SK-N-SH treated with all-trans-retinoic acid at 6 μM for 48 hours (cell line): ENCODE results near the gene AFF1.

Source experiments
- ATAC-seq: fragments of 200-7000 bp; cut with Tn5 transposase; 3 replicates; pipeline ENCODE4 v1.9.1; 2020; ENCODE audit warnings: mild to moderate bottlenecking, moderate library complexity
- ARNTL ChIP-seq: fragments of 450-650 bp; formaldehyde crosslinking; IDR thresholded peaks from 2 replicates; pipeline ENCODE4 v1.5.0; 2020; ENCODE audit warnings: low read depth, mild to moderate bottlenecking, moderate library complexity, borderline replicate concordance
- BACH2 ChIP-seq: fragments of 250-450 bp; sonication (Bioruptor Pico); IDR thresholded peaks from 2 replicates; pipeline ENCODE4 v1.9.0; 2021; ENCODE audit warnings: mild to moderate bottlenecking, borderline replicate concordance
- CREB5 ChIP-seq: fragments of 250-450 bp; sonication (Bioruptor Pico); IDR thresholded peaks from 2 replicates; pipeline ENCODE4 v1.5.1; 2020; ENCODE audit warnings: low read depth, mild to moderate bottlenecking, moderate library complexity
- CSDC2 ChIP-seq: fragments of 250-450 bp; sonication (Bioruptor Pico); IDR thresholded peaks from 2 replicates; pipeline ENCODE4 v1.5.0; 2020; ENCODE audit warnings: mild to moderate bottlenecking, moderate library complexity
- ESRRG ChIP-seq: fragments of 250-450 bp; sonication (Bioruptor Pico); IDR thresholded peaks from 2 replicates; pipeline ENCODE4 v1.6.1; 2021; ENCODE audit warnings: mild to moderate bottlenecking
- ISL1 ChIP-seq: fragments of 250-450 bp; sonication (Bioruptor Pico); IDR thresholded peaks from 2 replicates; pipeline ENCODE4 v2.1.2; 2022; ENCODE audit warnings: mild to moderate bottlenecking, moderate library complexity
- OSR1 ChIP-seq: fragments of 250-450 bp; sonication (Bioruptor Pico); IDR thresholded peaks from 2 replicates; pipeline ENCODE4 v1.8.0; 2022; ENCODE audit warnings: moderate library complexity, mild to moderate bottlenecking, inconsistent platforms
- PATZ1 ChIP-seq: fragments of 250-450 bp; sonication (Bioruptor Pico); IDR thresholded peaks from 2 replicates; pipeline ENCODE4 v1.8.0; 2020; ENCODE audit warnings: mild to moderate bottlenecking, moderate library complexity, borderline replicate concordance
- POU6F1 ChIP-seq: fragments of 250-450 bp; sonication (Bioruptor Pico); IDR thresholded peaks from 2 replicates; pipeline ENCODE4 v1.8.0; 2021; ENCODE audit warnings: low read depth, mild to moderate bottlenecking, moderate library complexity, borderline replicate concordance
- PPARA ChIP-seq: fragments of 250-450 bp; sonication (Bioruptor Pico); IDR thresholded peaks from 2 replicates; pipeline ENCODE4 v1.5.0; 2020; ENCODE audit warnings: mild to moderate bottlenecking, borderline replicate concordance
- TCF4 ChIP-seq: fragments of 250-450 bp; sonication (Bioruptor Pico); IDR thresholded peaks from 2 replicates; pipeline ENCODE4 v1.8.0; 2021; ENCODE audit warnings: mild to moderate bottlenecking, moderate library complexity, borderline replicate concordance
- ZC3H10 ChIP-seq: fragments of 250-450 bp; sonication (Bioruptor Pico); IDR thresholded peaks from 2 replicates; pipeline ENCODE4 v1.5.1; 2021; ENCODE audit warnings: mild to moderate bottlenecking, moderate library complexity
- ZFP3 ChIP-seq: fragments of 250-450 bp; sonication (Bioruptor Pico); IDR thresholded peaks from 2 replicates; pipeline ENCODE4 v1.5.0; 2020; ENCODE audit warnings: mild to moderate bottlenecking, moderate library complexity
- ZFP30 ChIP-seq: fragments of 450-650 bp; formaldehyde crosslinking; IDR thresholded peaks from 2 replicates; pipeline ENCODE4 v1.5.0; 2022; ENCODE audit warnings: mild to moderate bottlenecking, moderate library complexity
- ZNF565 ChIP-seq: fragments of 450-650 bp; formaldehyde crosslinking; conservative IDR thresholded peaks from 2 replicates; pipeline ENCODE4 v1.5.0; 2020; ENCODE audit warnings: low read depth, mild to moderate bottlenecking, moderate library complexity
- ZNF8 ChIP-seq: fragments of 450-650 bp; formaldehyde crosslinking; IDR thresholded peaks from 2 replicates; pipeline ENCODE4 v1.5.0; 2020; ENCODE audit warnings: mild to moderate bottlenecking, moderate library complexity
- TF ChIP-seq, protein P1 (sequence below): fragments of 250-450 bp; sonication (Bioruptor Pico); IDR thresholded peaks from 2 replicates; pipeline ENCODE4 v1.5.1; 2021; ENCODE audit warnings: mild to moderate bottlenecking, moderate library complexity
- TF ChIP-seq, protein P2 (sequence below): fragments of 250-450 bp; sonication (Bioruptor Pico); IDR thresholded peaks from 2 replicates; pipeline ENCODE4 v1.5.0; 2020; ENCODE audit warnings: mild to moderate bottlenecking, moderate library complexity

Gene AFF1

GRCh38 chr4:87005690-87006425, 71.0 kb downstream of the AFF1 start:
- TF ChIP-seq ZFP3 (no peak), TCF4 (CRISPR knock-in tag) (no peak), ARNTL (no peak), BACH2 (no peak), ISL1 (CRISPR knock-in tag) (no peak), CSDC2 (CRISPR knock-in tag) (no peak), OSR1 (no peak), ESRRG (CRISPR knock-in tag) (no peak), PATZ1 (CRISPR knock-in tag) (no peak), CREB5 (CRISPR knock-in tag) (no peak), ZFP30 (CRISPR knock-in tag) (no peak)
- TF ChIP-seq, protein P1, sequence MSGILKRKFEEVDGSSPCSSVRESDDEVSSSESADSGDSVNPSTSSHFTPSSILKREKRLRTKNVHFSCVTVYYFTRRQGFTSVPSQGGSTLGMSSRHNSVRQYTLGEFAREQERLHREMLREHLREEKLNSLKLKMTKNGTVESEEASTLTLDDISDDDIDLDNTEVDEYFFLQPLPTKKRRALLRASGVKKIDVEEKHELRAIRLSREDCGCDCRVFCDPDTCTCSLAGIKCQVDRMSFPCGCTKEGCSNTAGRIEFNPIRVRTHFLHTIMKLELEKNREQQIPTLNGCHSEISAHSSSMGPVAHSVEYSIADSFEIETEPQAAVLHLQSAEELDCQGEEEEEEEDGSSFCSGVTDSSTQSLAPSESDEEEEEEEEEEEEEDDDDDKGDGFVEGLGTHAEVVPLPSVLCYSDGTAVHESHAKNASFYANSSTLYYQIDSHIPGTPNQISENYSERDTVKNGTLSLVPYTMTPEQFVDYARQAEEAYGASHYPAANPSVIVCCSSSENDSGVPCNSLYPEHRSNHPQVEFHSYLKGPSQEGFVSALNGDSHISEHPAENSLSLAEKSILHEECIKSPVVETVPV (CRISPR knock-in tag): no peak
- ATAC-seq: peak; percentile 12

- no peak for ATAC-seq
- no peak for TF ChIP-seq CREB5 (CRISPR knock-in tag)
- no peak for TF ChIP-seq ZFP30 (CRISPR knock-in tag)
- TF ChIP-seq, protein P2, sequence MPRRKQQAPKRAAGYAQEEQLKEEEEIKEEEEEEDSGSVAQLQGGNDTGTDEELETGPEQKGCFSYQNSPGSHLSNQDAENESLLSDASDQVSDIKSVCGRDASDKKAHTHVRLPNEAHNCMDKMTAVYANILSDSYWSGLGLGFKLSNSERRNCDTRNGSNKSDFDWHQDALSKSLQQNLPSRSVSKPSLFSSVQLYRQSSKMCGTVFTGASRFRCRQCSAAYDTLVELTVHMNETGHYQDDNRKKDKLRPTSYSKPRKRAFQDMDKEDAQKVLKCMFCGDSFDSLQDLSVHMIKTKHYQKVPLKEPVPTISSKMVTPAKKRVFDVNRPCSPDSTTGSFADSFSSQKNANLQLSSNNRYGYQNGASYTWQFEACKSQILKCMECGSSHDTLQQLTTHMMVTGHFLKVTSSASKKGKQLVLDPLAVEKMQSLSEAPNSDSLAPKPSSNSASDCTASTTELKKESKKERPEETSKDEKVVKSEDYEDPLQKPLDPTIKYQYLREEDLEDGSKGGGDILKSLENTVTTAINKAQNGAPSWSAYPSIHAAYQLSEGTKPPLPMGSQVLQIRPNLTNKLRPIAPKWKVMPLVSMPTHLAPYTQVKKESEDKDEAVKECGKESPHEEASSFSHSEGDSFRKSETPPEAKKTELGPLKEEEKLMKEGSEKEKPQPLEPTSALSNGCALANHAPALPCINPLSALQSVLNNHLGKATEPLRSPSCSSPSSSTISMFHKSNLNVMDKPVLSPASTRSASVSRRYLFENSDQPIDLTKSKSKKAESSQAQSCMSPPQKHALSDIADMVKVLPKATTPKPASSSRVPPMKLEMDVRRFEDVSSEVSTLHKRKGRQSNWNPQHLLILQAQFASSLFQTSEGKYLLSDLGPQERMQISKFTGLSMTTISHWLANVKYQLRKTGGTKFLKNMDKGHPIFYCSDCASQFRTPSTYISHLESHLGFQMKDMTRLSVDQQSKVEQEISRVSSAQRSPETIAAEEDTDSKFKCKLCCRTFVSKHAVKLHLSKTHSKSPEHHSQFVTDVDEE: no peak
- no peak for TF ChIP-seq POU6F1 (CRISPR knock-in tag)
- no peak for TF ChIP-seq ISL1 (CRISPR knock-in tag)
- no peak for TF ChIP-seq ESRRG (CRISPR knock-in tag)
- no peak for TF ChIP-seq ZC3H10 (CRISPR knock-in tag)
- no peak for TF ChIP-seq ZNF565 (CRISPR knock-in tag)
- no peak for TF ChIP-seq ZFP3
- TF ChIP-seq PPARA (CRISPR knock-in tag): no peak
- no peak for TF ChIP-seq ZNF8 (CRISPR knock-in tag)
Measured at GRCh38 chr4:87006426-87006675, 71.5 kb downstream of the AFF1 start.
